A549 (cell line): Measurements from ENCODE around the gene PDCD6IP. TPM values are rescaled to one million over a fixed set of nuclear protein-coding genes. Genes with fewer than 3 reads are reported as not detected.

Source experiments
- ATAC-seq, 2 experiments: fragments of 200-7000 bp in 1 of 2; fragments of >200 bp in 1 of 2; cut with Nextera tagmentation in 1 of 2; cut with Tn5 transposase in 1 of 2; 3 replicates each; pipeline versions ENCODE4 v1.8.0 to v1.9.1; 2018 to 2020; ENCODE audit warnings: mild to moderate bottlenecking in 1 of 2, moderate library complexity in 1 of 2
- CTCF ChIA-PET: fragments of 300-600 bp; sonication (Branson Sonifier 250); formaldehyde crosslinking; extraction: SDS; loops from one replicate; lab custom pipeline; 2021; ENCODE audit warnings: antibody characterized with exemption, inconsistent platforms; lab: Yijun Ruan, JAX
- POLR2A ChIA-PET: fragments of 350-600 bp; formaldehyde crosslinking; extraction: SDS; loops from one replicate; lab custom pipeline; 2021; ENCODE audit warnings: antibody characterized with exemption, inconsistent platforms; lab: Yijun Ruan, JAX
- DNase-seq, 2 experiments: peaks; one replicate each; pipeline versions ENCODE4 v3.0.0 to v3.0.0-alpha.2; 2011 to 2016; ENCODE audit warnings: low read depth in 1 of 2, low spot score in 1 of 2
- FAIRE-seq: peaks from 2 replicates; lab custom pipeline; 2011; peaks lifted over from hg19 to GRCh38; lab: Jason Lieb, UNC
- H3K27ac ChIP-seq, 2 experiments: fragments of >200 bp; sonication (Bioruptor Twin); formaldehyde crosslinking; 3 replicates each; pipeline ENCODE4 v1.5.1; 2016 to 2017
- H3K4me1 ChIP-seq: fragments of >200 bp; sonication (Bioruptor Twin); formaldehyde crosslinking; 3 replicates; pipeline ENCODE4 v1.6.1; 2016
- H3K4me2 ChIP-seq: fragments of >200 bp; sonication (Bioruptor Twin); formaldehyde crosslinking; 3 replicates; pipeline ENCODE4 v1.6.1; 2016
- H3K4me3 ChIP-seq: fragments of >200 bp; sonication (Bioruptor Twin); formaldehyde crosslinking; 3 replicates; pipeline ENCODE4 v1.5.1; 2016
- H3K9me3 ChIP-seq: fragments of >200 bp; sonication (Bioruptor Twin); formaldehyde crosslinking; 3 replicates; pipeline ENCODE4 v1.6.1; 2016
- ATOH8 ChIP-seq: fragments of 250-450 bp; sonication (Bioruptor Pico); IDR thresholded peaks from 2 replicates; pipeline ENCODE4 v1.5.0; 2020; ENCODE audit warnings: low read depth, mild to moderate bottlenecking, moderate library complexity
- CEBPB ChIP-seq, 2 experiments: fragments of >200 bp in 1 of 2; sonication (Bioruptor Twin) in 1 of 2; formaldehyde crosslinking in 1 of 2; IDR thresholded peaks; 2 replicates each; pipeline ENCODE4 v1.6.1; 2012 to 2016
- CHD4 ChIP-seq: fragments of 200-600 bp; sonication (generic); IDR thresholded peaks from 2 replicates; pipeline ENCODE4 v1.6.1; 2016; ENCODE audit warnings: antibody characterized with exemption, mild to moderate bottlenecking, borderline replicate concordance
- CTCF ChIP-seq: fragments of >200 bp; sonication (Bioruptor Twin); formaldehyde crosslinking; IDR thresholded peaks from 3 replicates; pipeline ENCODE4 v1.5.1; 2016
- GATA3 ChIP-seq: IDR thresholded peaks from 2 replicates; pipeline ENCODE4 v1.6.1; 2012; ENCODE audit warnings: borderline replicate concordance
- HEYL ChIP-seq: fragments of 250-450 bp; sonication (Bioruptor Pico); IDR thresholded peaks from 2 replicates; pipeline ENCODE4 v1.8.0; 2021; ENCODE audit warnings: mild to moderate bottlenecking, moderate library complexity
- HOXB13 ChIP-seq: fragments of 250-450 bp; sonication (Bioruptor Pico); IDR thresholded peaks from 2 replicates; pipeline ENCODE4 v1.5.0; 2020; ENCODE audit warnings: low read depth, mild to moderate bottlenecking, moderate library complexity
- JUNB ChIP-seq: fragments of >200 bp; sonication (Bioruptor Twin); formaldehyde crosslinking; IDR thresholded peaks from 2 replicates; pipeline ENCODE4 v1.6.1; 2016
- MAFK ChIP-seq: fragments of 450-650 bp; IDR thresholded peaks from 2 replicates; pipeline ENCODE4 v1.6.1; 2014; ENCODE audit not compliant: partially characterized antibody
- MAZ ChIP-seq: fragments of 150-350 bp; IDR thresholded peaks from 2 replicates; pipeline ENCODE4 v1.6.1; 2014; ENCODE audit warnings: antibody characterized with exemption, low read depth, low read length, borderline replicate concordance
- MYC ChIP-seq: IDR thresholded peaks from 2 replicates; pipeline ENCODE4 v1.6.1; 2012; ENCODE audit warnings: mild to moderate bottlenecking, inconsistent platforms, low read length, improper control_type of control experiment, borderline replicate concordance
- NPAS2 ChIP-seq: fragments of 250-450 bp; sonication (Bioruptor Pico); IDR thresholded peaks from 2 replicates; pipeline ENCODE4 v1.8.0; 2022; ENCODE audit warnings: mild to moderate bottlenecking, moderate library complexity, borderline replicate concordance
- NR3C1 ChIP-seq: fragments of >200 bp; sonication (Bioruptor Twin); formaldehyde crosslinking; IDR thresholded peaks from 3 replicates; pipeline ENCODE4 v1.6.1; 2017
- POLR2A ChIP-seq: IDR thresholded peaks from 2 replicates; pipeline ENCODE4 v1.6.1; 2012; ENCODE audit warnings: mild to moderate bottlenecking, low read length
- POLR2AphosphoS2 ChIP-seq: conservative IDR thresholded peaks from 2 replicates; pipeline ENCODE4 v1.6.1; 2012; ENCODE audit warnings: low read length, improper control_type of control experiment, inconsistent platforms
- RFX5 ChIP-seq: fragments of 450-650 bp; IDR thresholded peaks from 2 replicates; pipeline ENCODE4 v1.7.1; 2014; ENCODE audit warnings: antibody characterized with exemption, mild to moderate bottlenecking, moderate library complexity
- TP53 ChIP-seq: fragments of 250-450 bp; sonication (Bioruptor Pico); IDR thresholded peaks from 2 replicates; pipeline ENCODE4 v1.5.0; 2021; ENCODE audit warnings: mild to moderate bottlenecking, moderate library complexity
- ZNF302 ChIP-seq: fragments of 250-450 bp; sonication (Bioruptor Pico); IDR thresholded peaks from 2 replicates; pipeline ENCODE4 v1.9.0; 2021; ENCODE audit warnings: inconsistent platforms, mild to moderate bottlenecking, moderate library complexity
- ZSCAN20 ChIP-seq: fragments of 250-450 bp; sonication (Bioruptor Pico); IDR thresholded peaks from 2 replicates; pipeline ENCODE4 v1.8.0; 2022; ENCODE audit warnings: mild to moderate bottlenecking, moderate library complexity
- WGBS: methylation state at CpG from one replicate; pipeline ENCODE4 v1.1.6; 2017; ENCODE audit errors: missing lambda C conversion rate; 5-methylcytosine and 5-hydroxymethylcytosine counted together
- polyA plus RNA-seq, 4 experiments: library from polyadenylated mRNA; depleted of rRNA in 3 of 4; stranded (reverse); fragments of >200 nt; fragmentation: RNase III in 1 of 4; extraction: RNeasy Plus Mini Kit Qiagen cat#74134 plus additional on column Dnase treatment in 1 of 4; gene quantifications; 2 replicates in 3 of 4; 3 replicates in 1 of 4; pipeline ENCODE4 v1.2.3, GENCODE V29; 2011 to 2017
- TF ChIP-seq, protein P1 (sequence below): fragments of 150-350 bp; IDR thresholded peaks from 2 replicates; pipeline ENCODE4 v1.6.1; 2014; ENCODE audit warnings: low read depth, mild to moderate bottlenecking, low read length
- TF ChIP-seq, protein P2 (sequence below): IDR thresholded peaks from 2 replicates; pipeline ENCODE4 v1.6.1; 2012

PDCD6IP gene
- polyA plus RNA-seq, 2 of the 4 experiments (the other 2 are of a cell fraction): 145 to 221 TPM

- no peak for FAIRE-seq
These were observed 23.6 kb downstream of the PDCD6IP start for GRCh38 chr3:33821989-33822388.

GRCh38 chr3:33823821-33824220, 25.4 kb downstream of the PDCD6IP start:
- TF ChIP-seq NR3C1 (no peak), POLR2A (no peak), POLR2AphosphoS2 (no peak), CTCF (no peak), MAZ (no peak), HOXB13 (CRISPR knock-in tag) (no peak)
- Histone ChIP-seq H3K27ac (no peak overlapping the region), H3K4me1 (no peaks in the 10 kb centered on the region; the same call in 2 of the 3 replicates), H3K4me3 (no peak overlapping the region), H3K9me3 (no peaks in the 10 kb centered on the region), H3K4me2 (no peak overlapping the region)
- WGBS: 92% methylated on average over 1 of the region's 1 CpG
- ChIA-PET CTCF (no interaction called here), POLR2A (interaction anchor here (1.0 kb wide), 1 partner anchor 26 kb away, joined by 3 read pairs; the partner anchor contains the start of gene PDCD6IP)
- DNase-seq (no peak), FAIRE-seq (no peak), ATAC-seq (no peak)

More at GRCh38 chr3:33821989-33822388, 23.6 kb downstream of the PDCD6IP start:
- no peaks in the 10 kb centered on the region for H3K9me3 ChIP-seq
- no peak for TF ChIP-seq RFX5
- no peak for TF ChIP-seq ZNF302
- TF ChIP-seq NPAS2 (CRISPR knock-in tag): no peak
- TF ChIP-seq MAFK: no peak
- no peak for TF ChIP-seq TP53
- TF ChIP-seq CEBPB (IDR thresholded peaks at IDR 0.05): peak in 1 of 2 experiments; percentile 10; a peak in 1 of 4 replicates
- no peak for TF ChIP-seq MYC
- H3K4me3 ChIP-seq: no peak overlapping the region
- no peaks in the 10 kb centered on the region; the same call in 2 of the 3 replicates for H3K4me1 ChIP-seq
- no peak overlapping the region for H3K27ac ChIP-seq
- H3K4me2 ChIP-seq: no peak overlapping the region
- ChIA-PET POLR2A (no interaction called here), CTCF (interaction anchor here (1.0 kb wide), 1 partner anchor 21 kb away, joined by 4 read pairs; no protein-coding TSS in a partner anchor)
- 90% methylated on average over 4 of the region's 4 CpGs for WGBS
- no peak for ATAC-seq
- DNase-seq: no peak

DNA sequence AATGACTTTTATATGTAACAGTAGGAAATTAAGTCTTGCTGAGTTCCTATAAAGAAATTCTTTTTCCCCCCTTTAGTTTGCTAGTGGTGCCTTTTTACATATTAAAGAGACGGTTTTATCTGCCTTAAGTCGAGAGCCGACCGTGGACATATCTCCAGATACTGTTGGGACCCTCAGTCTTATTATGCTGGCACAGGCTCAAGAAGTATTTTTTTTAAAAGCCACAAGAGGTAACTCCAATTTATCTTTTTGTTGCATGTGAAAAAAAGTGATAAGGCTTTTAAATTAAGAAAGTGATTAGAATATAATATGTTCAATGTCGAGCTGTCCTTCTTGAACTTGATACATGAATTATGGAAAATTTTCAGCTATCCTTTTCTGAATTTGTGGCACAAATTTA, 26.7 kb downstream of the PDCD6IP start:
- POLR2A ChIA-PET: no interaction called here
- no peak for FAIRE-seq
- H3K4me1 ChIP-seq: no peaks in the 10 kb centered on the region; the same call in 2 of the 3 replicates
- no peak for TF ChIP-seq GATA3
- no peak for TF ChIP-seq POLR2A
- TF ChIP-seq, protein P1, sequence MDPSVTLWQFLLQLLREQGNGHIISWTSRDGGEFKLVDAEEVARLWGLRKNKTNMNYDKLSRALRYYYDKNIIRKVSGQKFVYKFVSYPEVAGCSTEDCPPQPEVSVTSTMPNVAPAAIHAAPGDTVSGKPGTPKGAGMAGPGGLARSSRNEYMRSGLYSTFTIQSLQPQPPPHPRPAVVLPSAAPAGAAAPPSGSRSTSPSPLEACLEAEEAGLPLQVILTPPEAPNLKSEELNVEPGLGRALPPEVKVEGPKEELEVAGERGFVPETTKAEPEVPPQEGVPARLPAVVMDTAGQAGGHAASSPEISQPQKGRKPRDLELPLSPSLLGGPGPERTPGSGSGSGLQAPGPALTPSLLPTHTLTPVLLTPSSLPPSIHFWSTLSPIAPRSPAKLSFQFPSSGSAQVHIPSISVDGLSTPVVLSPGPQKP: no peak
- TF ChIP-seq JUNB: no peak
- TF ChIP-seq HEYL (CRISPR knock-in tag): no peak
- TF ChIP-seq, protein P2, sequence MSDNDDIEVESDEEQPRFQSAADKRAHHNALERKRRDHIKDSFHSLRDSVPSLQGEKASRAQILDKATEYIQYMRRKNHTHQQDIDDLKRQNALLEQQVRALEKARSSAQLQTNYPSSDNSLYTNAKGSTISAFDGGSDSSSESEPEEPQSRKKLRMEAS: no peak
- TF ChIP-seq ZSCAN20: no peak
- TF ChIP-seq CHD4: no peak
- no peak for TF ChIP-seq ATOH8 (CRISPR knock-in tag)
- no peak overlapping the region for H3K4me3 ChIP-seq
- no peak overlapping the region for H3K27ac ChIP-seq
- 94% methylated on average over 5 of the region's 5 CpGs for WGBS
- CTCF ChIA-PET: no interaction called here
- H3K4me2 ChIP-seq: no peak overlapping the region
- no peaks in the 10 kb centered on the region for H3K9me3 ChIP-seq
- ATAC-seq: no peak
- DNase-seq: no peak
